ENCODE data around the gene SLC6A3. TPM values are rescaled to one million over a fixed set of nuclear protein-coding genes. Genes with fewer than 3 reads are reported as not detected.

Gene SLC6A3
- total and polyA plus RNA-seq, 9 of the 15 experiments (the other 6 are each of a cell fraction or from before 2014, with no cell fraction given), result not detected

DNA sequence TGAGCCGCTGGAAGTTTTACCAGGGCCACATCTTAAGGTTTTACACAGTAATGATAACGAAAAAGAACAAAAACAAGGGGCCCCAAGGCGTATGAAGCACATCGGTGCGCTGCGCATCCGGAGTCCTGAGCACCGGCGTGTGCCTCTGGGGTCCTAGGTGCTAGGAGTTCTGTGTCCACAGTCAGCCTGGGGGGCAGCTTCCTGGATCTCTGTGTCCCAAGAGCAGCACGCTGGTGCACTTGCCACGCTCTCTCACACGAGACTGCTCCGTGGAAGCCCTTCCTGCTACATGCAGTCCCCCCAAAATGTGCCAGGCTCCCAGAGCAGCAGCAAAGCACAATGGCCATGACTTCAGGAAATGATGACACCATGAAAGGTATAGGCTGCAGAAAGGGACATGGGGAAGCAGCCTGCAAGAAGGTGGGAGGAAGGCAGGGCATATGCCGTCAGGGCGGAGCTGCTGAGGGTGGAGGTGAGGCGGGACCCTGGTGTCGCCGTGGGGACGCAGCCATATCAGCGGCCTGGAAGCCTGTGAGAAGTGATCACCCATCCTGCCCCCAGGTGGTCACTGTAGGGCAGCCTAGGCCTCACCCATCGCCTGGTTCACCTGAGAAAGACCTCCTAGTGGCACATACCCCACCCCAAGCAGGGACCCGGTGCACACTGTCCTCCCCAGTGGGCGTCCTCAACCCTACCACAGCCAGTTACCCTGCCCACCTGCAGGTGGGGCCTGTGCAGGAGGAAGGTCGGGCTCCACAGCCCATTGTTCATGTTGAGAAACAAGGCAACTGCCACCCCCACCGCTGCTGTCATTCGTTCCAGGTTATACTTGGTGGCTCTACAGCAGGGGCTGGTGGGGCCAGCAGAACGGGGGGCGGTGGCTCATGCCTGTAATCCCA, 23.6 kb upstream of the SLC6A3 start:
- Histone ChIP-seq H3K9me1 (ENCODE audit: control insufficient read depth, insufficient read depth, low read length) (no peaks in the 10 kb centered on the region), H3K4me1 (replicated peaks in 1 of 2; ENCODE audit: control insufficient read depth in 2 of 2, insufficient read depth in 2 of 2, low read length in 2 of 2) (peaks cover 0 to 9% of the 10 kb centered on the region in 2 experiments; a peak in 1 of 5 replicates), H4K20me1 (replicated peaks; ENCODE audit: control insufficient read depth, insufficient read depth, low read length) (no peaks in the 10 kb centered on the region; the same call in 1 of the 2 replicates), H3K4me2 (ENCODE audit: insufficient read depth, low read length) (no peak overlapping the region), H3K79me2 (ENCODE audit: control insufficient read depth, insufficient read depth, low read length) (no peaks in the 10 kb centered on the region), H3K27me3 (ENCODE audit: control insufficient read depth in 2 of 2, insufficient read depth in 2 of 2, low read length in 2 of 2) (no peaks in the 10 kb centered on the region), H3K9ac (ENCODE audit: insufficient read depth in 1 of 2, low read depth in 2 of 2, low read length in 2 of 2) (peak overlapping the region in 1 of 2 experiments; percentile 31; a peak in 2 of 4 replicates), H3K36me3 (ENCODE audit: control insufficient read depth, insufficient read depth, low read length) (no peaks in the 10 kb centered on the region; the same call in 2 of the 3 replicates), H2AFZ (ENCODE audit: low read depth, low read length) (no peak overlapping the region), H3K9me3 (replicated peaks; ENCODE audit: control insufficient read depth, insufficient read depth, low read depth, low read length) (peaks cover 16% of the 10 kb centered on the region), H3K4me3 (no peak overlapping the region), H3K27ac (ENCODE audit: extremely low read depth, low read depth, low read length) (no peak overlapping the region)
- FAIRE-seq (no peak), ATAC-seq (no peak), DNase-seq (ENCODE audit: extremely low read depth in 1 of 4, low spot score in 3 of 4) (no peak)
- ChIA-PET CTCF (ENCODE audit: low intra/inter-chr PET ratio) (interaction anchor here (1.5 kb wide), 1 partner anchor 172 kb away, joined by 4 read pairs; no protein-coding TSS in a partner anchor), POLR2A (no interaction called here)
- BruUV-seq (replicated peaks), result no TSS peak
- intact Hi-C loops (cut with micrococcal nuclease) (no loop called here), in situ Hi-C loops (cut with MboI) (no loop called here)
- TF ChIP-seq SIN3B (IDR thresholded peaks at IDR 0.05; ENCODE audit: low read depth) (no peak), TCF7 (IDR thresholded peaks at IDR 0.05; ENCODE audit: borderline replicate concordance) (no peak), BRF1 (IDR thresholded peaks at IDR 0.05; ENCODE audit: borderline replicate concordance, extremely low read depth, insufficient read length) (no peak), FOS (IDR thresholded peaks at IDR 0.05; ENCODE audit: extremely low read depth, insufficient read length) (no peak), HINFP (tag; conservative IDR thresholded peaks at IDR 0.05; ENCODE audit: low read depth) (no peak), MYBL2 (IDR thresholded peaks at IDR 0.05; ENCODE audit: low read depth) (no peak), MYBL2 (CRISPR knock-in tag; IDR thresholded peaks at IDR 0.05; ENCODE audit: borderline replicate concordance) (no peak), DPF2 (IDR thresholded peaks at IDR 0.05) (no peak), NCOA2 (IDR thresholded peaks at IDR 0.05; ENCODE audit: partially characterized antibody in 2 of 2) (no peak), ZNF311 (CRISPR knock-in tag; IDR thresholded peaks at IDR 0.05) (no peak)
- 47% methylated on average over 25 of the region's 28 CpGs for WGBS (ENCODE audit: insufficient coverage, low coverage, missing lambda C conversion rate)
